Glutamatergic neuron (in vitro differentiated cells): ENCODE results near the gene MAST4. TPM values are rescaled to one million over a fixed set of nuclear protein-coding genes. Genes with fewer than 3 reads are reported as not detected.
A peak's percentile ranks its signal among the peaks of the same experiment; 100 is the strongest.
"Not testable (repeated sequence)": the region's sequence is repeated elsewhere in the genome, so short reads cannot be mapped to it uniquely, and the experiment has no call there.

Experiments used
- DNase-seq: peaks from one replicate; pipeline ENCODE4 v3.0.0; 2022
- H3K27ac Mint-ChIP-seq: one replicate; pipeline ENCODE4 v1.8.0; 2020; ENCODE audit warnings: mild to moderate bottlenecking, mixed read lengths, inconsistent platforms; ENCODE audit not compliant: unreplicated experiment
- H3K27me3 Mint-ChIP-seq: one replicate; pipeline ENCODE4 v1.8.0; 2020; ENCODE audit warnings: mild to moderate bottlenecking, moderate library complexity, mixed read lengths, inconsistent platforms; ENCODE audit not compliant: unreplicated experiment
- H3K36me3 Mint-ChIP-seq: one replicate; pipeline ENCODE4 v1.8.0; 2020; ENCODE audit warnings: mild to moderate bottlenecking, mixed read lengths, inconsistent platforms; ENCODE audit not compliant: unreplicated experiment
- H3K4me1 Mint-ChIP-seq: one replicate; pipeline ENCODE4 v1.8.0; 2020; ENCODE audit warnings: mild to moderate bottlenecking, low read depth, mixed read lengths, inconsistent platforms; ENCODE audit not compliant: unreplicated experiment
- H3K4me3 Mint-ChIP-seq: one replicate; pipeline ENCODE4 v1.8.0; 2020; ENCODE audit warnings: mild to moderate bottlenecking, mixed read lengths, inconsistent platforms; ENCODE audit not compliant: unreplicated experiment
- H3K9me3 Mint-ChIP-seq: one replicate; pipeline ENCODE4 v1.8.0; 2020; ENCODE audit warnings: mild to moderate bottlenecking, moderate library complexity, mixed read lengths, inconsistent platforms; ENCODE audit not compliant: unreplicated experiment
- total RNA-seq: library from RNA; stranded (reverse); fragmentation: NEBNext Ultra II Directional; extraction: Animal tissue kit (Norgen Biotek cat#: 25700); gene quantifications from one replicate; pipeline ENCODE4 v1.2.1, GENCODE V29; 2021; ENCODE audit not compliant: unreplicated experiment
- TF ChIP-seq, protein P1 (sequence below): fragments of 200-600 bp; sonication (generic); IDR thresholded peaks from one replicate; pipeline ENCODE4 v1.5.0; 2021; ENCODE audit not compliant: partially characterized antibody, unreplicated experiment

MAST4 gene
- total RNA-seq, 1 donor from 2014 or later = 11.5 TPM

- no peaks in the 10 kb centered on the region for H3K9me3 Mint-ChIP-seq
- H3K27me3 Mint-ChIP-seq = no peaks in the 10 kb centered on the region
- DNase-seq = no peak
- H3K27ac Mint-ChIP-seq = no peak overlapping the region
- H3K36me3 Mint-ChIP-seq = no peaks in the 10 kb centered on the region
- no peak overlapping the region for H3K4me3 Mint-ChIP-seq
- peaks cover 25% of the 10 kb centered on the region for H3K4me1 Mint-ChIP-seq
- TF ChIP-seq, protein P1, sequence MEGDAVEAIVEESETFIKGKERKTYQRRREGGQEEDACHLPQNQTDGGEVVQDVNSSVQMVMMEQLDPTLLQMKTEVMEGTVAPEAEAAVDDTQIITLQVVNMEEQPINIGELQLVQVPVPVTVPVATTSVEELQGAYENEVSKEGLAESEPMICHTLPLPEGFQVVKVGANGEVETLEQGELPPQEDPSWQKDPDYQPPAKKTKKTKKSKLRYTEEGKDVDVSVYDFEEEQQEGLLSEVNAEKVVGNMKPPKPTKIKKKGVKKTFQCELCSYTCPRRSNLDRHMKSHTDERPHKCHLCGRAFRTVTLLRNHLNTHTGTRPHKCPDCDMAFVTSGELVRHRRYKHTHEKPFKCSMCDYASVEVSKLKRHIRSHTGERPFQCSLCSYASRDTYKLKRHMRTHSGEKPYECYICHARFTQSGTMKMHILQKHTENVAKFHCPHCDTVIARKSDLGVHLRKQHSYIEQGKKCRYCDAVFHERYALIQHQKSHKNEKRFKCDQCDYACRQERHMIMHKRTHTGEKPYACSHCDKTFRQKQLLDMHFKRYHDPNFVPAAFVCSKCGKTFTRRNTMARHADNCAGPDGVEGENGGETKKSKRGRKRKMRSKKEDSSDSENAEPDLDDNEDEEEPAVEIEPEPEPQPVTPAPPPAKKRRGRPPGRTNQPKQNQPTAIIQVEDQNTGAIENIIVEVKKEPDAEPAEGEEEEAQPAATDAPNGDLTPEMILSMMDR = peak; percentile 27
Observed at GRCh38 chr5:66680804-66681203, 84.6 kb downstream of the MAST4 start.

DNA sequence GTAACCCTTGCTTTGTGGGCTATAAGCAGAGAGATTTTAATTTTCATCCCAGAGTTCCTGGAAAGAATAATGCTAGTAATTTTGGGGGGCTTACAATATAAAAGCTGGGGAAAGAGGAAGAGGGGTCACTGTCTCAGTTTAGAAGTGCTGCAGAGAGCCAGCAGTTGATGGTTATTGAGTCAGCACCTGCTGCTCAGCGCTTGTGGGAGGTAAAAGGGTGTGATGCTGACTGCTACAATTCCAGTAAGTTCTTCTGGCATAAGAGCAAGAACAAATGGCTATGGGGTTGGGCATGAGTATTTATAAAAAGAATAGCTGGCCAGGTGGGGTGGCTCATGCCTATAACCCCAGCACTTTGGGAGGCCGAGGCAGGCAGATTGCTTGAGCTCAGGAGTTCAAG is 88.5 kb downstream of the MAST4 start:
- peaks cover 18% of the 10 kb centered on the region for H3K4me1 Mint-ChIP-seq

DNA sequence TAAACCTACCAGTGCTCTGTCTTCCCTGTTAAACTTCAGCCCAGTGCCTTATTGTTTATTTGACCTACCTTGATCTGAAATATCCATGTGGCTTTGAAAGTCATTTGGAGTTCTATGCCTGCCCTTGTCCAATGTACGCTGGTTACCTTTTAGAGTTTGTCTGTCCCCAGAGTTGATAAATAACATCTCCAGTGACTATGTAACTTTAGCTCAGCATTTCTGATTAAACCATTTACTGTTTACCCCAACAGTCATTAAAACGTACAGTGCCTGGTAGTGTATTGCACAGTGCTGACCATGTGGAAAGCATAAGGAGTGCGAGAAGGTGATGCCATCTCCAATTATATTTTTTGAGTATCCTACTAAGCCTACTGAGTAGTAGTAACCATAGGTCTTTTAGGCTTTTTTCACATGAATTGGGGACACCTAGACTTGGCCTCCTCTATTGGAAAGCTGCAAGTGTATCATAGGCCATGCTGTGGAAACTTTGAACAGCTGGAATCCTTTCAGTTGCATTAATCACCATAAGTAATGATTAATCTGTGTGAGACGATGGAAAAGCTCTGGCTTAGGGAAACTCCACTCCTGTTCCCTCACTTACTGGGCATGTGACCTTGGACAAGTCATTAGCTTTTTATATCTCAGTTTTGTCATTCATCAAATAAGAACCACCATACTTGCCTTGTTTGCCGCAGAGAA is 93.5 kb downstream of the MAST4 start:
- no peak overlapping the region for H3K27ac Mint-ChIP-seq
- H3K9me3 Mint-ChIP-seq = no peaks in the 10 kb centered on the region
- no peak for DNase-seq
- H3K36me3 Mint-ChIP-seq = no peaks in the 10 kb centered on the region
- TF ChIP-seq, protein P1 = no peak
- H3K4me3 Mint-ChIP-seq = no peak overlapping the region
- no peaks in the 10 kb centered on the region for H3K4me1 Mint-ChIP-seq
- H3K27me3 Mint-ChIP-seq = no peaks in the 10 kb centered on the region

More for the DNA sequence above, 88.5 kb downstream of the MAST4 start:
- Mint-ChIP-seq H3K36me3 (no peaks in the 10 kb centered on the region), H3K27ac (no peak overlapping the region), H3K4me3 (no peak overlapping the region), H3K9me3 (no peaks in the 10 kb centered on the region), H3K27me3 (no peaks in the 10 kb centered on the region)
- DNase-seq = no peak
- TF ChIP-seq, protein P1 = no peak

DNA sequence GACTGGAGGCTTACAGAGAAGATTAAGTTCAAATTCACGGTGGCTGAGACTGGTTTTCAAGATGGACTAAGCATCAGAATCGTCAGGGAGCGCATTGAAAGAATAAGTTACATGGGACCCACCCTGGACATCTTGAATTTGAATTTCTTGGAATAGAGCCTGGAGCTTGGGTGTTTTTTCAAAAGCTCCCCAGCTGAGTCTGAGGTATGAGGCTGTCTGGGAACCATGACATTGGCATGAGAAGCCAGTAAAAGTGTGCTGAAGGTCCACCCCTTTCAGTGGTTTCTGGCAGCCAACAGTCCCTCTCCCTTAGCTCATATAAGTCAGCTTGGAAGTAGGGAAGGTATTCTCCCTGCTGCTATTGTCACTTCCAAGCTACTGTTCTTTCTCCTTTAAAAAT is 97.8 kb downstream of the MAST4 start:
- DNase-seq = no peak
- Mint-ChIP-seq H3K36me3 (no peaks in the 10 kb centered on the region), H3K4me3 (no peak overlapping the region), H3K27me3 (no peaks in the 10 kb centered on the region), H3K4me1 (no peaks in the 10 kb centered on the region), H3K9me3 (no peaks in the 10 kb centered on the region), H3K27ac (no peak overlapping the region)
- TF ChIP-seq, protein P1 = no peak

GRCh38 chr5:66695840-66696239 is 99.6 kb downstream of the MAST4 start:
- H3K4me3 Mint-ChIP-seq, H3K9me3 Mint-ChIP-seq, H3K27ac Mint-ChIP-seq, H3K36me3 Mint-ChIP-seq, H3K4me1 Mint-ChIP-seq, H3K27me3 Mint-ChIP-seq, DNase-seq: not testable (repeated sequence)
